Peyer's patch (tissue), 4 donors: Measurements from ENCODE around the gene ATL1.

ENCODE experiments used
- POLR2A ChIP-seq, 2 donors: fragments of 450-650 bp; IDR thresholded peaks; one replicate each; pipeline ENCODE4 v1.5.1; 2017; ENCODE audit warnings: antibody characterized with exemption in 2 of 2, mild to moderate bottlenecking in 2 of 2, moderate library complexity in 2 of 2
- TF ChIP-seq, protein P1 (sequence below), 6 experiments: fragments of 450-650 bp in 4 of 6; fragments of 200-600 bp in 2 of 6; sonication (generic) in 1 of 6; IDR thresholded peaks; one replicate each; pipeline ENCODE4 v1.5.1; 2017 to 2019; ENCODE audit warnings: antibody characterized with exemption in 6 of 6, mild to moderate bottlenecking in 3 of 6, moderate library complexity in 1 of 6

DNA sequence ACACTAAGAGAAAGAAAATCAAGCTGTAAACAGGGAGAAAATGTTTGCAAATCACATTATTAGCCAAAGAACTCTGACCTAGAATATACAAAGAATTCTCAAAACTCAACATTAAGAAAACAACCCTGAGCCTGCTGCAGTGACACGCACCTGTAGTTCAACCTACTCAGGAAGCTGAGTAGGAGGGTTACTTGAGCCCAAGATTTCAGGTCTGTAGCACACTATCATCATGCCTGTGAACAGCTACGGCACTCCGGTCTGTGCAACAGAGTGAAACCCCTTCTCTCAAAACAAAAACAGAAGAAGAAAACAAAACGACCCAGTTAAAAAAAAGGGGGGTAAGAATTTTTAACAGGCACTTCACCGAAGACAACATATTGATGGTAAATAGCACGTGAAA, 87.3 kb downstream of the ATL1 start:
- TF ChIP-seq, protein P1, sequence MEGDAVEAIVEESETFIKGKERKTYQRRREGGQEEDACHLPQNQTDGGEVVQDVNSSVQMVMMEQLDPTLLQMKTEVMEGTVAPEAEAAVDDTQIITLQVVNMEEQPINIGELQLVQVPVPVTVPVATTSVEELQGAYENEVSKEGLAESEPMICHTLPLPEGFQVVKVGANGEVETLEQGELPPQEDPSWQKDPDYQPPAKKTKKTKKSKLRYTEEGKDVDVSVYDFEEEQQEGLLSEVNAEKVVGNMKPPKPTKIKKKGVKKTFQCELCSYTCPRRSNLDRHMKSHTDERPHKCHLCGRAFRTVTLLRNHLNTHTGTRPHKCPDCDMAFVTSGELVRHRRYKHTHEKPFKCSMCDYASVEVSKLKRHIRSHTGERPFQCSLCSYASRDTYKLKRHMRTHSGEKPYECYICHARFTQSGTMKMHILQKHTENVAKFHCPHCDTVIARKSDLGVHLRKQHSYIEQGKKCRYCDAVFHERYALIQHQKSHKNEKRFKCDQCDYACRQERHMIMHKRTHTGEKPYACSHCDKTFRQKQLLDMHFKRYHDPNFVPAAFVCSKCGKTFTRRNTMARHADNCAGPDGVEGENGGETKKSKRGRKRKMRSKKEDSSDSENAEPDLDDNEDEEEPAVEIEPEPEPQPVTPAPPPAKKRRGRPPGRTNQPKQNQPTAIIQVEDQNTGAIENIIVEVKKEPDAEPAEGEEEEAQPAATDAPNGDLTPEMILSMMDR (IDR thresholded peaks at IDR 0.05), result no peak
- no peak for TF ChIP-seq POLR2A (IDR thresholded peaks at IDR 0.05)
